Measurements from ENCODE around the gene CAMK1D.
"Not testable (repeated sequence)": the region's sequence is repeated elsewhere in the genome, so short reads cannot be mapped to it uniquely, and the experiment has no call there.

CAMK1D gene

DNA sequence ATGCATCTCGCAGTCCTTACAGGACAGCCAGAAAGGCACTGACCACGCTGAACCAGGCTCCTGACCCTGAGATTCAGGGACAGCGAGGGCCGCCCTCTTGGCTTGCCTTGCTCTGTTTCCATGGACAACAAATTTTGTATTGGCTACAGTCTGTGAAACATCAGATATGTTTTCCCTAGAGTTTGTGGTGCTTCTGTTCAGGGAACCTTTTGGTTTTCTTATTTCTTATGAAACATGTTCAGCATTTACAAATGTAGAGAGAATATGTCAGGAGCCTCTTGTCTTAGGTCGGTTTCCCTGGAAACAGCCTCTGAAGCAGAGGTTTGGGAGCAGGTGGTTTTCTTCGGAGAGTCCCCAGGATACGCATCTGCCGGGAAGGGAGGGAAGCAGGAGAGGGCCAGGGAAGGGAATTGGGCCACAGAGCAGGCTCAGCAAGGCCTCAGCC, 392.0 kb downstream of the CAMK1D start:
- DNase-seq, result no peak

DNA sequence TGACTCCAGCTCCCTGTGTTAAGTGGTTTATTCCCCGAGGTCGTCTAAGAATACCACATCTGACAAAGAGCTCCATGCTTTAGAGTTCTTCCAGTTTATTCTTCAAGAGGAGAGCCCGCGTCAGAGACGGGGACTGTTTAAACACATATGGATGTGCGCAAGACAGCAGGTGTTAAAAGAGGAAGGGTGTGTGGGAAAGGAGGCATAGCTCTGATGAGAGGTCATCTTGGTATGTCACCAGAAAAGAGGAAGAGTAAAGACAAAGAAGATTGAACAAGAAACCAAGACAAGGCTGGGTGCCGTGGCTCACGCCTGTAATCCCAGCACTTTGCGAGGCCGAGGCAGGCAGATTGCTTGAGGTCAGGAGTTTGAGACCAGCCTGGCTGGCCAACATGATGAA, 393.4 kb downstream of the CAMK1D start:
- no peak for DNase-seq

DNA sequence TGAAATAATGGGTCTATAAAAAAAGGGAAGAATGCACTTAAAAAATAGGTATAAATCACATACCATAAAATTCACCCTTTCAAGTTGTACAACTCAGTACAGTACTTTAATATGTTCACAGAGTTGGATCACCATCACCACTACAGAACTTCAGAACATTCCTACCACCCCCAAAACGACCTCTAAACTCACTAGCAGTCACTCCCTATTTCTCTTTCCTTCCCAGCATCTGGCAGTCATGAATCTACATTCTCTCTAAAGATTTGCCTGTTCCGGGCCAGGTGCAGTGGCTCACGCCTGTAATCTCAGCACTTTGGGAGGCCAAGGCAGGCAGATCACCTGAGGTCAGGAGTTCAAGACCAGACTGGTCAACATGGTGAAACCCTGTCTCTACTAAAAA, 394.1 kb downstream of the CAMK1D start:
- DNase-seq, result not testable (repeated sequence)

DNA sequence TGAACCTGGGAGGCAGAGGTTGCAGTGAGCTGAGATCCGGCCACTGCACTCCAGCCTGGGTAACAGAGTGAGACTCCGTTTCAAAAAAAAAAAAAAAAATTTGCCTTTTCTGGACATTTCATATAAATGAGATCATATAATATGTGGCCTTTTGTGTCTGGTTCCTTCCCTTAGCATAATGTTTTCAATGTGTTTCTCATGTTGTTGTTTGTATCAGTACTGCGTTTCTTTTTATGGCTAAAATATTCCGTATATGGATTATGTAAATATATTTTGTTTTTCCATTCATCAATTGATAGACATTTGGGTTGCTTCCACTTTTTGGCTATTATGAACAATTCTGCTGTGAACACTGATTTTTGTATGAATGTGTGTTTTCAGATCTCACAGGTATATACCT, 394.6 kb downstream of the CAMK1D start:
- no peak for DNase-seq

DNA sequence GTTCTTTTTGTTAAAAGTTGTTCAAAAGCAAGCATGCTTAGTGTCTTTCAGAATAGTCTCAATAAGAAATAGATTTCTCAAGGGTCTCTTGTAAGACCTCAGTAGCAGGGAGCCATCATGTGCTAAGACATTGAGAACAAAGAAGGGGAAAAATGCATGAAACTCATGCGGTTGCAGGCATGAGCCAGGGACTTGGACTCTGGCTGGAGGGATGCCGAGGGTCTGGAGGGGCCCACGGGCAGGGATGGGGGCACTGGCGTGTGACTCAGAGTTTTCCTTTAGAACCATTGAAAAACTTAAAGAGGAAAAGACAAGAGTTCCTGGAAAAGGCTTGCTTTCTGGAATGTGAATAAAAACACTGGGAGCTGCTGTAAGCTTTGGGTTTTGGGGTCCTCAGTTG, 398.8 kb downstream of the CAMK1D start:
- DNase-seq, result no peak

DNA sequence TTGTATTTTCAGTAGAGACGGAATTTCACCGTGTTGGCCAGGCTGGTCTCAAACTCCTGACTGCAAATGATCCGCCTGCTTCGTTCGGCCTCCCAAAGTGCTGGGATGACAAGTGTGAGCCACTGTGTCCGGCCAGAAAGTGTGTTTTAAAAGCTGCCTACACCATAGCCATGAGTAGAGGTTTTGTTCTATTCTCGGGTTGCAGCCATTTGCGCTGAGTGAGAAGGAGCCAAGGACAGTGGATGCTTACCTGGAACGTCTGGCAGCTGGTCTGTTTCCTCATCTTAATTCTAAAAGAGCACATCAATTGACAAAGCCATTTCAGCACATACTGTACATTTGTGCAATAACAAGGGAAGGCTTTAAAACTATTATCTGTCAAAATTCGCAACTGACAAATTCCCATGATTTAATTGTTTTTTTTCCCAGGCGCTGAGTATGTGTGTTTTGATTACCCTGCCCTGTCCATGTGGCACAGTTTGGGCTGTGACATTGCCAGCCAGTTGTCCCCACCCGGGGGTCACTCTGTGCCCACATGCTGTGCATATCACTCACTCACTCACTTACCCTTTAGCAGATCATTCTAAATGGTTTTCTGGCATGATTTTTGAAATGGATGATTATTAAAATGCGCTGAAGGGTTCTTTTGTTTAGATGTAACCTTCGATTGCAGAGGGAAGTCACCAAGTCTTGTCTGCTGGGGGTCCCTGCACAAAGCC, 400.6 kb downstream of the CAMK1D start:
- DNase-seq, result no peak

DNA sequence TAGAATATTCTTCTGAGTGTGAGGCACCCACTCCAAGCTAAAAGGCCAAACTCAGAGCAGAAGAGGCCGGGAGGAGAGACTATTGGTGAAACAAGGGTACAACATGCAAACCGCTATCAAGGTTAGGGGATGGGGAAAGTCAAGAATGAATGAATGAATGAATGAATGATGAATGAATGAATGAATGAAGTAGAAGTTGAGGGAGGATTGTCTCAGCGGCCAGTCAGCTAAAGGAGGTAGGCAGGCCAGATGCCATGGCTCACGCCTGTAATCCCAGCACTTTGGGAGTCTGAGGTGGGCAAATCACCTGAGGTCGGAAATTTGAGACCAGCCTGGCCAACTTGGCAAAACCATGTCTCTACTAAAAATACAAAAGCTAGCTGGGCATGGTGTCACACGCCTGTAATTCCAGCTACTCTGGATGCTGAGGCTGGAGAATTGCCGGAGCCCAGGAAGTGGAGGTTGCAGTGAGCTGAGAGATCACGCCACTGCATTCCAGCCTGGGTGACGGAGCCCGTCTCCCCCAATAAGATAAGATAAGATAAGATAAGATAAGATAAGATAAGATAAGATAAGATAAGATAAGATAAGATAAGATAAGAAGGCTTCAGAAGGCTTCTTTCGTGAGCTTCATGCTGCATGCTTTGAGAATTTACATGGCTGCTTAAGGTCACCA, 401.3 kb downstream of the CAMK1D start:
- no peak for DNase-seq

DNA sequence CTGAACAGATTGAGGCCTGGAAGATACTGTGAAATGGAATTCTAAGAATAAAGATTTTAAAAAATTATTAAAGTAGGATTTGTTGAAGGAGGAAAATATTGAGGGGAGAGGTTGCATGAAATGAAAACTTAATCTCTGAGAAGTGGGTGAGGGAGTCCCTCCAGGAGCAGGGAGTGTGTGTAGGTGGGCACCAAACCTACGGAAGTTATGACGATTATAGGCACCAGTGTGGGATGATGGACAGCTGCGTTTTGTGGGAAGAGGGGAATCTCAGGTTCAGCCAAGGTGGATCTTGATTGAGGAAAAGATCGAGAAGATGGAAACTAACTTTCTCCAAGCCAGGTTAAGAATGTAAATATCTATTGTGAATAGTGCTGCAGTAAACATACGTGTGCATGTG, 405.7 kb downstream of the CAMK1D start:
- DNase-seq, result no peak

DNA sequence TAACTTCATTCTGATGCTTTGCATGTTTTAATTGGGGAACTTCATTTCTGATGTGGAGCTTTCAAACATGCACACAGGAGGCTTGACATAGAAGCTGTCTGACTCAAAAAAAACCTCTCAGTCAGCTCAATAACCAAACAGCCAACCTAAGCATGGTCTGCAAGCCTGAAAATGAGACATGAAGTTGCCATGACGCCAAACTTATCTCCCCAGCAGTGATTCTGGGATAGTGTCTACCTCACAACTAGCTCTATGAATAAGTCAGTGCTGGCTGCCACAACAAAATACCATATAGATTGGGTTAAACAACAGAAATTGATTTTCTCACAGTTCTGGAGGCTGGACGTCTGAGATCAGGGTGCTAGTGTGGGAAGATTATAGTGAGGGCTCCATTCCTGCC, 408.0 kb downstream of the CAMK1D start:
- DNase-seq, result no peak

DNA sequence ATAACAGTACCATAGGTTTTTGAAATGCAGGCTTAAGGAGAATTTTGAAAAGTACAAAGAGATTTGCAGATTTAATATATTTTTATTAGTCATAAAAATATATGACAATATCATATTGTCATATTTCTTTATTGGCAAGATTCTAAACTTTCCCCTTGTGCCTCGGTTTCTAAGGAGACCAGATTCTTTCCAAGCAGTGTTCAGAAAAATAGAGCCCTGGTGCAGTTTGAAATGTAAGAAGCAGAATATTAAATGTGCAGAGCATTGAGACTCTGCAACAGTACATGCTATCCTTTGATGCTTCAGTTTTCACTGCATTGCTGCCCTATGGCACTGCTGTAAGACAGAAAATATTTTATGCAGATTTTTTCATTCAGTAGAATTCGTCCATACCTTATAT, 408.9 kb downstream of the CAMK1D start:
- DNase-seq, result no peak

DNA sequence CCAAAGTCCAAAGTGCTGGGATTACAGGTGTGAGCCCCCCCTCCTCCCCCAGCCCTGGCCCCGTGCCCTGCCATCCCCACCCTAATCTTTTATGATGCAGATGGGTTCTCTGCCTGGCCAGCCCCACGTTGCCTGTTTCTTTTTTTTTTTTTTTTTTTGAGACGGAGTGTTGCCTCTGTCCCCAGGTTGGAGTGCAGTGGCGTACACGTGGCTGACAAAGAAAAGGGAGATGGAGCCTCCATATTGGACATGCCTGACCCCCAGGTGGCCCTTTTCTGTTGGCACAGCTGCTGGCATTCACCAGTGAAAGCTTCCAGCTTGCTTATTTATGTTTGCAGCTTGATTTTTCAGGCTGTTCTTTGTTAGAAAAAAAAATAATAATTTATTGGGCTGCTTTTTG, 416.9 kb downstream of the CAMK1D start:
- peak; percentile 6 for DNase-seq

DNA sequence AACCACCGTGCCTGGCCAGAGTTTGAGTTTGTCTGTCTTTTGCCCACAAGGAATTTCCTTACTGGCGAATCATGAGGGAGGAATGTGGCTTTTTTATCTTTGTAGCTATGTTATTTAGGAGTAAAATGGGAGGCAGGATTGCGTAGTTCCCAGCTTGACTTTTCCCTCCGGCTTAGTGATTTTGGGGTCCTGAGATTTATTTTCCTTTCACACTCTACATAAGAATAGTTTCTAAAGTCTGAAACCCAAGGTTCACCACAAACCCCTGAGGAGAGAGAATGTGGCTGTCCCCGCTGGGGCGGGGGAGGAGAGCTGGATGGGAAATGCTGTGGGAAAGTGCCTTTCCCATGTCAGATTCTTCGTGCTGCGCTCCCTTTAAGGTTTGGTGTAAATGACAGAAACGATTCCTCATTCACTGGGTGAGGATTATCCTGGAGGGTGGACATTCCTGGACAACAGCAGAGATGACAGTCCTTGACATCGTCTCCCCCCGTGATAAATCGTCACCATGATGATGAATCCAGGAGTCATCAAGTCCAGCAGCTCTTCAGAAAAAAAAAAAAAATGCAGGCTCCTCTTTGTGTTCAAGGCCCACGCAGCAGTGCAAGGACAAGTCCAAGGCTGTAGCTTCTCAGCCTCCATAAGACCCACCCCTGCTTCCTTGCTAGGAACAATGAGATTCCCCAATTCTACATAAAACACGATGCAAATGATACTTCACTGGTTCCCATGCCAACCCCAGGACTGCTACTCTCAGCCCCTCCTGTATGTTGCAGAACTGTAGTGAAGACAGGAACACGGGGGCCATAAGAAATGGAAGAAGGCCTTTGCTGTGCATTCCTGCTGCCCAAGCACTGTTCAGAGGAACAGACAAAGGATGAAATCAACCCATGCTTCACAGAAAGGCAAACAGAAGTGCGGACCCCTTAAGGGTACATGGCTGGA, 419.1 kb downstream of the CAMK1D start:
- DNase-seq, result no peak

DNA sequence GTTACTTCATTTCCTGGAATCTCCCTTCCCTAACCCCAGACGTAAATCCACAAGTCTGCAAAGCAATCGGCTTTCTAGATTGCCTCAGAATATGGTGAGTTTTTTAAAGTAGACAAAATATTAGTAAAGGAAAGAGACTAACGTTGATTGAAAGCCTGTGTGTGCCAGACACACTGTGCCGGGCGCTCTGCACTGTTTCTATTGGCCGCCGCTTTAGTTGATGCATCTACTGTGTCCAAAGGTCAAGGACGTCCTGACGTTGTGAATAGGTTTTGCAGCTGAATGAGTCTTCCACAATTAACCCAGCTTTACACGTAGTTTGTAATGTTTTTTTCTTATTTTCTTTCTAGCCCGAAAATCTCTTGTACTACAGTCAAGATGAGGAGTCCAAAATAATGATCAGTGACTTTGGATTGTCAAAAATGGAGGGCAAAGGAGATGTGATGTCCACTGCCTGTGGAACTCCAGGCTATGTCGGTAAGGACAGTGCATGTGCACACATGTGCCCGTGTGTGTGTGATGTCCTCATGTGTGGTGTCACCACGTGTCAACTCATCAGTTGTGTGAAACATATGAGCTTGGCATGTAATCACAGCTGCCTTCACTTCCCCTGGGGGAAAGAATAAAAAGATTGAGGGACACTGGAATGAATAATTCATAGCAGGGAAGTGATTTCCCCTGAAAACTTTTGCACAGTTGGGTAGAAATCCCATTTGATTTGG, 420.1 kb downstream of the CAMK1D start:
- DNase-seq, result no peak

DNA sequence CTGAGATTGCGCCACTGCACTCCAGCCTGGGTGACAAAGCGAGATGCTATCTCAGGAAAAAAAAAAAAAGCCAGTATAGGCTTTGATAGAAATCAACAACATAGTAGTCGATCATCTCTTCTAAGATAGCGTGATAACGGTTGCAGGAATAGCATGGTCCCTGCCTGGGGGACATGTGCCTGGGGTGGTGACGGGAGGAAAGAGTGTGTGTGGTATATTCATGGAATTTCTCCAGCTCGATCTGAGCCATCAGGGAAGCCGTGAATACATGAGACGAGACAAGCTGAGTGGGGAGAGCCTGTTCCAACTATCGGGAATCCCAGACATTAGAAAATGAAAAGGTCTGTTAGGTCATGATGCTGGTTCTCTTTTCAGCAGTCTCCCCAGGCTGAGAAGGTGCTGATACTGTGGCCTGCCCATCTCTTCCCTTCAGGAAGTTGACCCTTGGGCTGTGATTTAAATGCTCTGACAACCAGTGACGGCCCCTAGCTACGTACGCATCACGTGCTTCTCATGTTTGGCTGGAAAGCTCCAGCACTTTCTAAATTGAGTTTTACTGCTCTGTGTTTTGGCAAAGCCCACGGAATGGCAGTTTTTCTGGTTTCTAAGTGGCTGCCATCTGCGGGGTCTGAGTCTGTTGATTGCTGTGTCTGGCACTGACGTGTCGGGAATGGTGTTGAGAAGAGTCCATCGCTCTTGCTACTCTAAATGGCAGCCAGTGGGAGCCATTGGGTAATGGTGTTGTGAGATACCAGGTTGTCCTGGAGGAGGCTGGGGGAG, 422.8 kb downstream of the CAMK1D start:
- DNase-seq, result no peak

DNA sequence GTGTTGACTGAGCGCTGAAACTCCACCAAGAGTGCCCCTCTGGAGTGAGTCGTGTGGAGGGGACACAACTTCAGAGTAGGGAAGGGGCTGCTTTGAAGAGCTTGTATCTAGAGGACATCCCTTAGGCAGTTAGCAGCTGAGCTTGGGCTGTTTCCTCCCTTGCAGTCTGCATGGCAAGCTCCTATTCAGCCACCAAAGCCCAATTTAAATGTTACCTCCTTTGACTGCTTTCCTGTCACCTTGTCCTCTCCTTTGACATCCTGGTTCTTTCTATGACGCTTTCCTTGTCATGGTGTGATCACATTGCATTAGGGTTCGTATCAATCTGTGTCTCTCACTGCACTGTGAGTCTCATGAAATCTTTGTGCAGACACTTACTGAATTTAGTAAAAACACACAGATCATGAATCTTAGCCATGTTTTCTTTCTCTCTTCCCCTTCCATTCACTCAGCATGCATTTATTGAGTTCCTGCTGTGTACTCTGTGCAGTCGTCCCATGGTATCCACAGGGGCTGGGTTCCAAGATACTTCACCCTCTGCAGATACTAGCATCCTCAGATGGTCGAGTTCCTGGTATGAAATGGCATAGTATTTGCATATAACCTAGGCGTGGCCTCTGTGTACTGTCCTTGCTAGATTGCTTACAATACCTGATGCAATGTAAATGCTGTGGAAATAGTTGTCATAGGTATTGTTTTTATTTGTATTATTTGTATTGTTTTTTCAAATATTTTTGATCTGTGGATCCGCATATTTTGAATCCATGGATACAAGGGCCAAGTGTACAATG, 423.6 kb downstream of the CAMK1D start:
- DNase-seq, result no peak

DNA sequence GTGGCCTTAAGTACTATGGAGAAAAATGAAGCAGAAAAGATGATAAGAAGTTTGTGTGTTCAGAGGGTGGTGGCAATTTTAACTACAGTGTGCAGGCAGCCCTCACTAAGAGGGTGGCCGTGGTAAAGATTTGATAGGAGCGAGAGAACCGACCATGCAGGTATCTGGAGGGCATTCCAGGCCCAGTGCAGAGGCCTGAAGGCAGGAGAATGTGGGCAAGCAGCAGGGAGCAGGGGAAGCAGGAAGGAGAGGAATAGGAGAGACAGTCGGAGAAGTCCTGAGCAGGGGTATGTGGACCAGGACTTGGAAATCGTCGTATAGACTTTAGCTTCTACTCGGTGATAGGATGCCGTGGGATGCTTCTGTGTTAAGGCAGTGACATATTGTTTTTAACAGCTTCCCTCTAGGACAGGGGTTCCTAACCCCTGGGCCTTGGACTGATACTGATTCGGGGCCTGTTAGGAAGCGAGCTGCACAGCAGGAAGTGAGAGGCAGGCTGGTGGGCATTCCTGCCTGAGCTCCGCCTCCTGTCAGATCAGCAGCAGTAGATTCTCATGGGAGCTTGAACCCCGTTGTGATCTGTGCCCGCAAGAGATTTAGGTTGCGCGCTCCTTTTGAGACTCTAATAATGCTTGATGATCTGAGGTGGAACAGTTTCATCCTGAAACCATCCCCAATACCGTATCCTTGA, 425.0 kb downstream of the CAMK1D start:
- DNase-seq, result no peak

DNA sequence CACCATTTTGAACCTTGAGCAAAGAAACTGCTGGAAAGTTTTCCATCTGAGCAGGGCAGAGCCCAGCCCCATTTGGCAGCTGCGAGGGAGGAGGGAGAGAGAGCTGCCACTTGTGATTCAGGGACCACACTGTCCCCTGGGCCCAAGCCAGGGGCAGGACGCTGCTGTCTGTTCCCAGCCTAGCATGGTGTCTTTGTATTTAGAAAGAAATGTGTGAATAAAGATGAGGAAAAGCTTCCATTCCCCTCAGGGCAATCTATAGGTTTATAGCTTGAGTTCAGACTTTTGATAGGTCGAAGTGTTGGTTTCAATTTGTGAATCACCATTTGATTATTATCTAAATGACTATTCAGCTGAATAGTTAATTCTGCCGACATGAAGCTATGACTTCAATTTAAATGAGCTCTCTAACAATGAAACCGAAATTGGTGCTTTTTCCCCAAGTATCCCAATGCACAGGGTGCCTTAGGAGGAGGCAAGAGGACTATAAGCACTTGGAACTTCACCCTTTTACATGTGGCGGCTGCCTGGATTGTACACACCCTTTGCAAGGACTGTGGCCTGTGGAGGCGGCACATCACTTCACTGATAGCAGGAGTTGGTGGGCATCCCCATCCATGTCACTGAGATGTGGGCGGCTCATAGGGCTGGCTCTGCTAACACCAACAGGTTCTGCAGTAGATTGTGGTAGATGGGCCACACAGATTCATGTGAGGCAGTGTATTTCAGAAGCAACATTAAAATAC, 428.7 kb downstream of the CAMK1D start:
- no peak for DNase-seq

DNA sequence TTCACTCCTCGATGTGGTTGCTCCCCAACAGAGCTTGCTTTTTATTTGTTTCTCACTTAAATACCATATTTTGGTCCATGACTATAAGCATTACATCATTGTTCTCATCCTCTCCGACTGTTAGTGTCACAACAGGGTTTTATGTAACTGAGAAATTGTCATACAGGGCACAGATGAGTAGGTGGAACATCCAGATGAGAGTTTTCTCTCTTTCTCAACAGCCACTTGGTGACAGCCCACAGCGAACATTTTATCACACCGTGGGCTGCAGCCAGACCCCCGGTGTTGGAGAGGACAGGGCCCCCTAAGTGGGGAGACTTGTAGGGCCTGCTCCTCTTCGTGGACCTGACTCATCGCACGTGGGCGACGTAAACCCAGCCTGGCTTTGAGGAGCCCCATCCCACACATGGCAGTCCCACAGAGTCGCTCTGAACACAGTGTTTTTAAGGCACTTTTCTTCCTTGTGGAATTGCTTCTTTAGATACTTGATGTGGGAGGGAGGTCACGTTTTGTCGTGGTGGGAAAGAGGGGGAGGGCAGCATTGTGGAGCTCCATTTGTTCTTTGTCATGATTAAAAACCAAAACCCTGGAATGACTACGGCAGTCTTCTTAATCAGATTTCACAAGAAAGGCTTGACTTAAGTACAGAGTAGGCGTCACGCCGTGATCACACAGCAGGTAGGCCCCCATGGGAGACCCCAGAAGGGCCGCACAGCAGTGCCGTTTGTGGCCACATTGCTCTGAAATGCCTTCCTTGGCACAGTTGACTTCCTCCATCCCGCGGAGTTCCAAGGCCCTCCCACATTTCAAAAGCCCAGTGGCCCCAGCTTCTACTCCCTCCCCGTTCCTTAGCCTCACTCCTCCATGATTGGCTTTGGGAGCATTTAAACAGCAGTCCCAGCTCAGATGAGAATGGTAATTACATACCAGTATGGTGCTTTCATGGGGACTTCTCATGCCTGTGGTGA, 431.6 kb downstream of the CAMK1D start:
- DNase-seq, result no peak

DNA sequence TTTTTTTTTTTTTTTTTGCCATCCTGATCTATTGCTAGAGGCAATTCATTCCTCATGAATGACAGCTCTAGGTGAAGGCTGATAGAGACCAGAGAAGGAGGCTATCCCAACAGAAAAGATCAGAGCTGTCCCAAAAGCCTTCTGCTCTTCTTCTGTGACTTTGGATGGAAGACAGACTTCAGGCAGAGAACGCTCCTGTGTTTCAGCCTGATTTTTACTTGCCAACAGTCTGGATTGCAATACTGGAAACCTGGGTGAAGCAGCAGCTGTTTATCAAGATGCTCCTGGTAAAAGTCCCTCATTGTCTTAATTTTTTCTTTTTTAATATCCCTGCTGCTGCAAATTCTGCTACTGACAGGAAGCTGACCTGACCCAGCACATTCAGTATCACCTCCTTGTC, 432.6 kb downstream of the CAMK1D start:
- DNase-seq, result no peak
